Hepatocyte (in vitro differentiated cells): Measurements from ENCODE around the gene RCBTB2. TPM values are rescaled to one million over a fixed set of nuclear protein-coding genes. Genes with fewer than 3 reads are reported as not detected.

Experiments used
- DNase-seq: peaks from one replicate; pipeline ENCODE4 v3.0.0-alpha.2; 2016; ENCODE audit warnings: low spot score
- H2AFZ ChIP-seq: fragments of 200-600 bp; sonication (generic); 2 replicates; pipeline ENCODE4 v1.6.0; 2016; ENCODE audit warnings: antibody characterized with exemption, mild to moderate bottlenecking
- H3K27ac ChIP-seq: fragments of 200-600 bp; sonication (generic); 2 replicates; pipeline ENCODE4 v1.5.1; 2016; ENCODE audit warnings: mild to moderate bottlenecking
- H3K27me3 ChIP-seq: fragments of 200-600 bp; sonication (generic); 2 replicates; pipeline ENCODE4 v1.6.1; 2016
- H3K36me3 ChIP-seq: fragments of 200-600 bp; sonication (generic); replicated peaks from 2 replicates; pipeline ENCODE4 v1.5.1; 2016; ENCODE audit warnings: low read depth; ENCODE audit not compliant: insufficient read depth
- H3K4me1 ChIP-seq: fragments of 200-600 bp; sonication (generic); 2 replicates; pipeline ENCODE4 v1.5.1; 2016; ENCODE audit warnings: mild to moderate bottlenecking, moderate library complexity; ENCODE audit not compliant: insufficient read depth
- H3K4me2 ChIP-seq: fragments of 200-600 bp; sonication (generic); 2 replicates; pipeline ENCODE4 v1.6.0; 2016
- H3K4me3 ChIP-seq: fragments of 200-600 bp; sonication (generic); 2 replicates; pipeline ENCODE4 v1.5.1; 2016; ENCODE audit warnings: mild to moderate bottlenecking
- H3K79me2 ChIP-seq: fragments of 200-600 bp; sonication (generic); 2 replicates; pipeline ENCODE4 v1.6.0; 2017; ENCODE audit warnings: mild to moderate bottlenecking
- H3K9me2 ChIP-seq: fragments of 200-600 bp; sonication (generic); replicated peaks from 2 replicates; pipeline ENCODE4 v1.6.0; 2017; ENCODE audit warnings: mild to moderate bottlenecking; ENCODE audit not compliant: insufficient read depth
- H3K9me3 ChIP-seq: fragments of 200-600 bp; sonication (generic); 2 replicates; pipeline ENCODE4 v1.5.1; 2016; ENCODE audit warnings: low read depth, mild to moderate bottlenecking
- H4K20me1 ChIP-seq: fragments of 200-600 bp; sonication (generic); 2 replicates; pipeline ENCODE4 v1.6.0; 2016; ENCODE audit warnings: mild to moderate bottlenecking; ENCODE audit not compliant: insufficient read depth, poor library complexity, severe bottlenecking
- EZH2 ChIP-seq: fragments of 200-600 bp; sonication (generic); IDR thresholded peaks from 2 replicates; pipeline ENCODE4 v1.6.1; 2016; ENCODE audit warnings: antibody characterized with exemption, mild to moderate bottlenecking, borderline replicate concordance
- EZH2phosphoT487 ChIP-seq: fragments of 200-600 bp; sonication (generic); IDR thresholded peaks from one replicate; pipeline ENCODE4 v1.6.1; 2018; ENCODE audit warnings: antibody characterized with exemption, mild to moderate bottlenecking, low read depth, moderate library complexity; ENCODE audit not compliant: unreplicated experiment, severe bottlenecking
- WGBS: methylation state at CpG from one replicate; pipeline ENCODE4 v1.1.6; 2016; ENCODE audit warnings: low lambda C conversion rate; ENCODE audit errors: missing lambda C conversion rate; 5-methylcytosine and 5-hydroxymethylcytosine counted together
- polyA plus RNA-seq: library from polyadenylated mRNA; unstranded; fragments of >200 nt; fragmentation: Nextera tagmentation; extraction: Ambion mirVana; gene quantifications from 2 replicates; pipeline ENCODE4 v1.2.1, GENCODE V29; 2016
- total RNA-seq: library from RNA; depleted of rRNA; stranded (reverse); fragments of >200 nt; gene quantifications from 2 replicates; pipeline ENCODE4 v1.2.3, GENCODE V29; 2014
- TF ChIP-seq, protein P1 (sequence below): fragments of 200-600 bp; sonication (generic); IDR thresholded peaks from 2 replicates; pipeline ENCODE4 v1.5.1; 2016; ENCODE audit warnings: antibody characterized with exemption, mild to moderate bottlenecking; ENCODE audit not compliant: poor library complexity

The RCBTB2 gene
- total and polyA plus RNA-seq, 2 experiments from 2014 or later: 8.8 to 12.2 TPM

DNA sequence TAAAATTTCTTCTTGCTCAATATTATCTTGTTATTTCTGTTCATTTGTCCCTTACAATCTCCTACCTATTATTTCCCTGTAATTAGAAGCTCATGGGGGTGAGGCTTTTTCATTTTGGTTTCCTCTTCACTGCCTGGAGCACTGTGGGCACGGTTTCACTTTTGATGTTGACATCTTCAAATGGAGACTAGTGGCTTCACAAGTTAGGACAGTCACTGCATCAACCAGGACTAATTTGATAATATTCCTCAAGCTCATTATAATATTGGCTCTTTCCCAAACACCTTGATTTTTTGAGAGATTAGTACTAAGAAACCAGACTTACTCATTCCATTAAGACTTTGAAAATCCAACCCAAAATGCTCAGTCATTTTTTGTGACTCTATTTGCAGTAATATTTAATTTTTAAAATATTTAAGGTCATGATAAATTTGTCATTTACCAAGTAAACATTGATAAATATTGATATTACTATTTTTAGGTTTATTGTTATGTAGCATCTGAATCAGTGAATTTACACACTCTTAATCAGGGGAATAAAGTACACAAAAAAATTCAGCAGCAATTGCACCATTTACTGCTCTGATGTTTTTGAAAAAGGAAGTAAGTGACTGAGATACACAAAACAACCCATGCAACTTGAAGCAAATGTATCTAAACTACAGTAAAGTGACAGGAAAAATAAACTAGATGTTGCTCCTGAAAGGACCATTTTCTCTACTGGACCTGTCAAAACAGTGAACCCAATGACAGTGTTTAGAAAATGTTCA lies 28.8 kb upstream of the RCBTB2 start:
- TF ChIP-seq, protein P1, sequence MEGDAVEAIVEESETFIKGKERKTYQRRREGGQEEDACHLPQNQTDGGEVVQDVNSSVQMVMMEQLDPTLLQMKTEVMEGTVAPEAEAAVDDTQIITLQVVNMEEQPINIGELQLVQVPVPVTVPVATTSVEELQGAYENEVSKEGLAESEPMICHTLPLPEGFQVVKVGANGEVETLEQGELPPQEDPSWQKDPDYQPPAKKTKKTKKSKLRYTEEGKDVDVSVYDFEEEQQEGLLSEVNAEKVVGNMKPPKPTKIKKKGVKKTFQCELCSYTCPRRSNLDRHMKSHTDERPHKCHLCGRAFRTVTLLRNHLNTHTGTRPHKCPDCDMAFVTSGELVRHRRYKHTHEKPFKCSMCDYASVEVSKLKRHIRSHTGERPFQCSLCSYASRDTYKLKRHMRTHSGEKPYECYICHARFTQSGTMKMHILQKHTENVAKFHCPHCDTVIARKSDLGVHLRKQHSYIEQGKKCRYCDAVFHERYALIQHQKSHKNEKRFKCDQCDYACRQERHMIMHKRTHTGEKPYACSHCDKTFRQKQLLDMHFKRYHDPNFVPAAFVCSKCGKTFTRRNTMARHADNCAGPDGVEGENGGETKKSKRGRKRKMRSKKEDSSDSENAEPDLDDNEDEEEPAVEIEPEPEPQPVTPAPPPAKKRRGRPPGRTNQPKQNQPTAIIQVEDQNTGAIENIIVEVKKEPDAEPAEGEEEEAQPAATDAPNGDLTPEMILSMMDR: no peak
- TF ChIP-seq EZH2: no peak
- no peak for TF ChIP-seq EZH2phosphoT487
- Histone ChIP-seq H3K36me3 (no peaks in the 10 kb centered on the region), H3K4me2 (no peak overlapping the region), H4K20me1 (no peaks in the 10 kb centered on the region), H3K9me3 (no peaks in the 10 kb centered on the region), H3K27ac (no peak overlapping the region), H3K4me1 (peaks cover 3% of the 10 kb centered on the region), H3K4me3 (no peak overlapping the region), H3K9me2 (no peaks in the 10 kb centered on the region), H2AFZ (no peak overlapping the region), H3K27me3 (no peaks in the 10 kb centered on the region), H3K79me2 (no peaks in the 10 kb centered on the region)
- WGBS: 97% methylated on average over 1 of the region's 1 CpG
- DNase-seq: no peak

DNA sequence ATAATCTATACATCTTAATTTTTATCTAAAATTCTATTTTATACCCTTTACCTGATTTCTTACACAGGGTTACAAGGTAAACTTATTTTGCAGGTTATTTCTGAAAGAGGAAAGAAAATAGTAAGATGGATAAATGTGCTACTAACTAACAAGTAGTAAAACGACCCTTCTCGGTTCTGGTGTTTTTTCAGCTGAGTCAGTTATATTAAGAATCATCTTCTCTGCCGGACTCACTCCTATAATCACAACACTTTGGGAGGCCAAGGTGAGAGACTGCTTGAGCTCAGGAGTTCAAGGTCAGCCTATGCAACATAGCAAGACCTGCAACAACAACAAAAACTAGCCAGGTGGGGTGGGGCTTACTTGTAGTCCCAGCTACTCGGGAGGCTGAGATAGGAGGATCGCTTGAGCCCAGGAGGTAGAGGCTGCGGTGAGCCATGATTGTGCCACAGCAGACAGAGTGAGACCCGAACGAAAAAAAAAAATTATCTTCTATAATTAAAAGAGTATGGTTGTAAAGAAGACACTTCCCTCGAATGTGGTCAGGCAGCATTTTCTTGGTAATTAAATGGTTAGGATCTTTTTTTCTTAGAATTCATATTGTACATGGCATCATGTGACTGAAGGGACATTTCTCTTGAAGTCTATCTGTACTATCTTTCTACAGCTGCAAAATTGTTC lies 27.9 kb upstream of the RCBTB2 start:
- Histone ChIP-seq H3K4me2 (no peak overlapping the region), H3K4me3 (no peak overlapping the region), H4K20me1 (no peaks in the 10 kb centered on the region), H3K9me3 (no peaks in the 10 kb centered on the region), H2AFZ (no peak overlapping the region), H3K4me1 (peaks cover 3% of the 10 kb centered on the region), H3K27ac (no peak overlapping the region), H3K27me3 (no peaks in the 10 kb centered on the region), H3K9me2 (no peaks in the 10 kb centered on the region), H3K79me2 (no peaks in the 10 kb centered on the region), H3K36me3 (no peaks in the 10 kb centered on the region)
- no peak for DNase-seq
- no peak for TF ChIP-seq EZH2
- TF ChIP-seq, protein P1: no peak
- TF ChIP-seq EZH2phosphoT487: no peak
- 93% methylated on average over 9 of the region's 9 CpGs for WGBS

DNA sequence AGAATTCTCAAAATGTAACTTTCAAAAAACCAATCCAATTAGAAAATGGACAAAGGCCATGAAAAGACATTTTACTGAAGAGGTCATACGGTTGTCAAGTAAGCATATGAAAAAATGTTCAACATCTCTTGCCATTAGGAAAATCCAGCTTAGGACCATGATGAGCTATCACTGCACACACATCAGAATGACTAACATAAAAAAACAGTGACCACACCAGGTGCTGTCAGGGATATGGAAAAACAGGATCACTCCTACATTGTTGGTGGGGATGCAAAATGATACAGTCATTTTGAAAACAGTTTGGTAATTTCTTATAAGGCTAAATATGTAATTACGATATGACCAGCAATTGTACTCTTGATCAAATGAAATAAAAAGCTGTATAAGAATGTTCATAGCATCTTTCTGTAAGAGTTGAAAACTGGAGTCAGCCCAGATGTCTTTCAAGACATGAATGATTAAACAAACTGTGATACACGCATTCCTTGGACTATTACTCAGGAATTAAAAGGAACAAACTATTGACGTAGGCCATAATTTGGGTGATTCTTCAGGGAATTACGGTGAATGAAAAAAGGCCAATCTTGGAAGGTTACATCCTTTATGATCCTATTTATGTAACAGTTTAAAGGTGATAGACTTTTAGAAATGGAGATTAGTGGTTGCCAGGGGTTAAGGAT lies 26.9 kb upstream of the RCBTB2 start:
- no peaks in the 10 kb centered on the region for H3K9me2 ChIP-seq
- no peaks in the 10 kb centered on the region for H4K20me1 ChIP-seq
- H3K4me2 ChIP-seq: no peak overlapping the region
- H3K4me3 ChIP-seq: no peak overlapping the region
- H2AFZ ChIP-seq: no peak overlapping the region
- TF ChIP-seq, protein P1: no peak
- no peak for TF ChIP-seq EZH2
- TF ChIP-seq EZH2phosphoT487: no peak
- no peaks in the 10 kb centered on the region for H3K27me3 ChIP-seq
- peaks cover 3% of the 10 kb centered on the region for H3K4me1 ChIP-seq
- H3K79me2 ChIP-seq: no peaks in the 10 kb centered on the region
- no peaks in the 10 kb centered on the region for H3K36me3 ChIP-seq
- H3K9me3 ChIP-seq: peaks cover 6% of the 10 kb centered on the region
- no peak for DNase-seq
- 90% methylated on average over 5 of the region's 5 CpGs for WGBS
- no peak overlapping the region for H3K27ac ChIP-seq
